NCI-H82 (cell line): ENCODE measurements around the gene ICE2.

Source experiments
- DNase-seq: peaks from one replicate; lab custom pipeline; 2025; lab: John Stamatoyannopoulos, UW

ICE2 gene

GRCh38 chr15:60390231-60390630 is 88.7 kb downstream of the ICE2 start:
- no peak for DNase-seq

GRCh38 chr15:60389261-60390077 is 89.5 kb downstream of the ICE2 start:
- DNase-seq = no peak

GRCh38 chr15:60387321-60387720 is 91.6 kb downstream of the ICE2 start:
- DNase-seq = no peak

GRCh38 chr15:60386615-60387014 is 92.3 kb downstream of the ICE2 start:
- DNase-seq = no peak

GRCh38 chr15:60385620-60386552 is 93.1 kb downstream of the ICE2 start:
- no peak for DNase-seq

- DNase-seq = no peak
Observed at GRCh38 chr15:60384526-60385126, 94.3 kb downstream of the ICE2 start.

- no peak for DNase-seq
Observed at GRCh38 chr15:60384053-60384452, 94.9 kb downstream of the ICE2 start.

GRCh38 chr15:60382773-60383674 is 95.9 kb downstream of the ICE2 start:
- peak; percentile 83 for DNase-seq

GRCh38 chr15:60381148-60381788 is 97.7 kb downstream of the ICE2 start:
- no peak for DNase-seq

GRCh38 chr15:60379525-60380274 is 99.2 kb downstream of the ICE2 start:
- DNase-seq = no peak

GRCh38 chr15:60379185-60379524 is 99.8 kb downstream of the ICE2 start:
- no peak for DNase-seq

- DNase-seq = peak; percentile 45
Observed at GRCh38 chr15:60376677-60377095, 102.3 kb downstream of the ICE2 start.

GRCh38 chr15:60375306-60375705 is 103.6 kb downstream of the ICE2 start:
- DNase-seq = no peak

GRCh38 chr15:60374628-60375081 is 104.3 kb downstream of the ICE2 start:
- peak; percentile 21 for DNase-seq

- no peak for DNase-seq
Observed at GRCh38 chr15:60374209-60374608, 104.7 kb downstream of the ICE2 start.

GRCh38 chr15:60373745-60374144 is 105.2 kb downstream of the ICE2 start:
- DNase-seq = no peak

- peak; percentile 15 for DNase-seq
Observed at GRCh38 chr15:60373327-60373726, 105.6 kb downstream of the ICE2 start.

- no peak for DNase-seq
Observed at GRCh38 chr15:60372756-60373155, 106.2 kb downstream of the ICE2 start.

GRCh38 chr15:60372227-60372626 is 106.7 kb downstream of the ICE2 start:
- DNase-seq = no peak
